Stimulated activated CD4-positive, alpha-beta T cell treated with anti-CD3 and anti-CD28 coated beads, Interleukin-1b, Interleukin-23, amount 100 ng/mL, for 24 hours (primary cell): ENCODE results near the gene TTC7B.

Experiments
- DNase-seq, 4 experiments: peaks; one replicate each; pipeline ENCODE4 v3.0.0-alpha.2; 2020; ENCODE audit warnings: low read depth in 4 of 4, low spot score in 1 of 4

Gene TTC7B

GRCh38 chr14:90517076-90517841 lies 299.0 kb downstream of the TTC7B start:
- DNase-seq = no peak

DNA sequence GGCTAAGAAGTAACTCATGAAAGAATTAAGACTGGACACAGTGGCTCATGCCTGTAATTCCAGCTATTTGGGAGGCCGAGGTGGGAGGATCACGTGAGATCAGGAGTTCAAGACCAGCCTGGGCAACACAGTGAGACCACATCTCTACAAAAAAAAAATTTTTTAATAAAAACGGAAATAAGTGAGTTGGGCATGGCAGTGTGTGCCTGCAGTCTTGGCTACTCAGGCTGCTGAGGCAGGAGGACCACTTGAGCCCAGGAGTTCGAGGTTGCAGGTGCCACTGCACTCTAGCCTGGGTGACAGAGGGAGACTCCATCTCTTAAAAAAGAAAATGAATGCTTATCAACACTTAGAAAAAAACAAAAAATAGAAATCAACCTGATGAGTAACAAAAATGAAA lies 301.7 kb downstream of the TTC7B start:
- DNase-seq = no peak

DNA sequence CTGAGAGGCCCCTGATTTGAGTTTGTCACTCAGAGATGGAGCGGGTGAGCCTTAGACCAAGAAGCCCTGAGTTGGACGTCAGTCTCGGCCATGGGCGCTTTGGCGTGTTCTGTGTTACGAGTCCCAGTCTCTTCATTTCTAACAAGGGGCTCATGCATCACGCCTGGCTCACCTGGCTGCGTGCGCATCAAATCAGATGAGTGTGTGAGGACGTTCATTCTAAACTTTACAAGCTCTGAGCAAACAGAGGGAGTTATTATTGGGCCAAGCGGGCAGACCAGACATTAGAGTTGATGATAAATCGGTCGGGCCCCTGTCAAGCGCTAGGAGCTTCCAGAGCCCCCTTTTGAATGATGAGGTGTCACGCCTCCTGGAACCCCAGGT lies 302.2 kb downstream of the TTC7B start:
- no peak for DNase-seq

GRCh38 chr14:90513161-90514014 lies 302.8 kb downstream of the TTC7B start:
- no peak for DNase-seq

- no peak for DNase-seq
These were observed 303.8 kb downstream of the TTC7B start for GRCh38 chr14:90512329-90512991.

DNA sequence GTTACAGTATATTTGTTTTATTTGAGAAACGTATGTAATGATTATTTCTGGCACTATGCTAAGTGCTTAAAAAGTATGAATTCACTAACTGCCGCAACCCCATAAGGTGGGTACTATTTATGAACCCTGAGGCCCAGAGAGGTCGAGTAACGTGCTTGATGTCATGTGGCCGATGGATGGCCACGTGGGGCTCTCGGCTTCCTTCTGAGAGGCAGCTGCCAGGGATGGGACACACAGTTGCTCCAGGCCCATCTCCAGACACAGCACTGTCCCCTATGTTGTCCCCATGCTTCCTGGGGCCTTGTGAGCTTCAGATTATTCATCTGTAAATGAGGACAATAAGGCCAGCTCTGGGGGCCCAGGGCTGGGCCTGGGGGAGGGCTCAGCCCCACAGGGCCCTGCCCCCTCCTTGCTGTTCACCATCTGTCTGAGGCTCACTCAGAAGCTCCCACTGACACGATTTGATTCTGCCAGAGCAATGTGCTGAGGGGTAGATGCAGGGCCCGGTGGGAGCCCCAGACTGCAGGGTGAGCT lies 304.4 kb downstream of the TTC7B start:
- DNase-seq = no peak

DNA sequence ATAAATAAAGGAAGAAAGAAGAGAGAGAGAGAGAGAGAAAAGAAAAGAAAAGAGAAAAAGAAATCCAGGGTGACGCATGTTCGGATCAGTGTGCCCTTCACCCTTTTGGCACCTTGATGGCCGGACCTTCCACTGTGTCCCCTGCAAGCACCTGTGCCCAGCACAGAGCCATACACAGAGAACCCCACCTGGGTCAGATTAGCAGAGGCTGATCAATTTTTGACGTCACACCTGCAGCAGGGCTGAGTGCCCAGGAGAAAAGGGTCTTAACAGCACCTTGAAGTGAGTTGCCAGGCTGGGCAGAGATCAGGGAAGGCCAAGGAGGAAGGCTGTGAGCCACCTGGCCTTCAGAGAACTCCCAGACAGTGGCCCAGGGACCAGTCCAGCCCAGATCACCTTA lies 305.0 kb downstream of the TTC7B start:
- no peak for DNase-seq

GRCh38 chr14:90510159-90510558 lies 306.1 kb downstream of the TTC7B start:
- DNase-seq = no peak

DNA sequence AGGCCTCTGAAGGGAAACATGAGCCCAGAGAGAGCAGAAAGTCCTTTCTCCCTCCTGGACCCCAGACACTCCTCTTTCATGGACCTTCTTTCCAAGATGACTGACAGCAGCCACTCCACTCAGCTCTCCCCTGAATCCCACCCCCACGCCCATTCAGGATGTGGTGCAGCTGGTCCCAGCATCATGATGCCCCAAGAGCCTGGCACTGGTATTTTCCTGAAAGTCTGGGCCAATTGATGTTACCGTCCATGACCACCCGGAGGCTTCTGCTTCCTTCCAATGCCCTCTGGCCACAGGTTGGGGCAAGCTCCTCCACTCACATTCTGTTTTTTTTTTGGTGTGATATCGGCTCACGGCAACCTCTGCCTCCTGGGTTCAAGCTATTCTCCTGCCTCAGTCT lies 306.8 kb downstream of the TTC7B start:
- DNase-seq = no peak

DNA sequence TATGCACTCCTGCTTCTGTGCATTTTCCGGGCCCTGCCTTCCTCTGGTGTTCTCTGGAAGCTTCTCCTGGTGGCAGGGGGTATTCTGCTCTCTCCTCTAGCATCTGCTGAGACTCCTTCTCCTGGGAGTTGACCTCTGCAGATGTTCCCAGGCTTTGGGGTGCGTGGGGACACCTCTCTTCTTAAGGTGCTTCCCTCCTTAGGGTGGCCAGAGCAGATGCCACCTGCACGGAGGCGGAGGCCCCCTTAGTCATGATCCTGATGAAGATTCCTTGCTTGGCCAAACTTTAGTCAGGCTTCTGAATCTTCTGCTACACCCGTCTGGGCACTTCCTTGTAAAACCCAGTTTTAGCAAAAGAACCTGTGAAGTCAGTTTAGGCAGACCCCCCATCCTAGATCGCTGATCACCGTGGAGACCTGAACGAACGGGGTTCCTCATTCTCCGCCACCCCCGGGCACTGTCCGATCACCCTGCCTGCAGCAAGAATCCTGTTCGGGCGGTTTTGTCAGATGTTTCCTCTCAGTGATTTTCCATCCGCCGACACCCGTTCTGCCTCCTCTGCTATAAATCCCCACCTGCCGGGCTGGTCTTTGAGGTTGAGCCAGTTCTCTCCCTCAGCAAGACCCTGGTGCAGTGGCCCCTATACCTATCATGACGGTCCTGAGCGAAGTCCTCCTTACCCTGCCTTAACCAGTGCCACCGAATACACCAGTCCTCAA lies 307.5 kb downstream of the TTC7B start:
- DNase-seq = no peak

DNA sequence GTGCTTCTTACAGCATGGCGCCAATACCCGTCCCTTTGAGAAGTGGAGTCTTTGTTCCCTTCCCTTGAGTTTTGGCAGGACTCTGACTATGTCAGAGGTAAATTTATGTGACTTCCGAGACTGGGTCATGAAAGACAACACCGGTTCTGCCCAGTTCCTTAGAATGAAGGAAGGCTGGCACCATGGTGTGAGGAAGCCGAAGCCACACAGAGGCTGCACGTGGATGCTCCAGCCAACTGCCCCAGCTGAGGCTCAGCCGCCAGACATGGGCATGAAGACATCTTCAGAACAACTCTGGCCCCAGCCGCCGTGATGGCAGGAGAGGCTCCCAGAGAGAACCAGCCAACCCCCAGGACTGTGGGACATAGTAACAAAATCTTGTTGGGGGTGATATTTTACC lies 308.2 kb downstream of the TTC7B start:
- DNase-seq = no peak

DNA sequence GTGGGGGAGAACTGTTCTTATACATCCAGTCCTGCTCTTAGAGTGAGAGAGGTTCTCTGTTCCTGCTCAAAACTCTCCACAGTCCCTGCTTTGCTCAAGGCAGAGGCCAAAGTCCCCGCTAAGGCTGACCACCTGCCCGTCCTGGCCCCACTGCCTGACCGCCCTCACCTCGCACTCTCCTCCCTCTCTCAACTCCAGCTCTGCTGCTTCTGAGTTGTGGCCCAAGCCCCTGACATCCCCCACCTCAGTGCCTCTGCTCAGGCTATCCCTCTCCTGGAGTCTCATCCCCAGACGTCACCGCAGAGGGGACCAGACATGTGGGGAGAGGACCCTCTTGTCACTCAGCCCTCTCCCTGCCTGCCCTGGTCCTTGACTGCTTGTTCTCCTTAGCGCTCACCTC lies 308.8 kb downstream of the TTC7B start:
- DNase-seq = no peak

DNA sequence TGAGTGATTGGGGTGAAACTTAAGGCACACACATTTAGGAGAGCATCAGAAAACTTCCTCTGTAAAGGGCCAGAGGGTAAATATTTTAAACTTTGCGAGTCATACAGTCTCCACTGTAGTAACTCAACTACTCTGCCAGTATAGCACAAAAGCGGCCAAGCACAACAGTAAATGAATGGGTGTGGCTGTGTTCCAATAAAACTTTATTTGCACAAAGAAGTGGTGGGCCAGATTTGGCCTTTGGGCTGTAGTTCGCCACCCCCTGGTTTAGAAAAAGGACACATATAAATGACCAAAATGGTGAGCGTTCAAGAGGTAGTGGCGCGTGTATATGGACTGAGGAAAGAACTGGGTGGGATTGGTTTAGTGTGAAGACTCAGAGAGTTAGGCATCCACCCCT lies 309.5 kb downstream of the TTC7B start:
- DNase-seq = no peak

- no peak for DNase-seq
These were observed 310.7 kb downstream of the TTC7B start for GRCh38 chr14:90505531-90505930.

DNA sequence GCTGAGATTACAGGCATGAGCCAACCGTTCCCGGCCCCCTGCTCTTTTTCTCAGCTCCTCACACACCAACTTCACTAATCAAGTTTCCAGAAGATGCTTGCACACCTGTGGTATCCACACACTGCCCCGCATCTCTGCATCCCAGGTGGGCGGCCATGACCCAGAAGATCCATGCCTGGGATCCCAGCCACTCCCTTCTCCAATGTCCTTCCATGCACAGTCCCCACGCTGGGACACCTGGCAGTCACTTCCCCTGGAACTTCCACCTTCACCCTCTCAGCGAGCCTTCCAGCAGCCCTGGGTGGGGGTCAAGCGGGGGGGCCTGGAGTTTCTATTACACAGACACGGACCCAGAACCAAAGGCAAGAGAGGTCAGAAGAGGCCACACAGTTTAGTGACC lies 311.6 kb downstream of the TTC7B start:
- DNase-seq = no peak

- no peak for DNase-seq
These were observed 312.6 kb downstream of the TTC7B start for GRCh38 chr14:90503582-90503981.

- no peak for DNase-seq
These were observed 313.5 kb downstream of the TTC7B start for GRCh38 chr14:90502760-90503159.

DNA sequence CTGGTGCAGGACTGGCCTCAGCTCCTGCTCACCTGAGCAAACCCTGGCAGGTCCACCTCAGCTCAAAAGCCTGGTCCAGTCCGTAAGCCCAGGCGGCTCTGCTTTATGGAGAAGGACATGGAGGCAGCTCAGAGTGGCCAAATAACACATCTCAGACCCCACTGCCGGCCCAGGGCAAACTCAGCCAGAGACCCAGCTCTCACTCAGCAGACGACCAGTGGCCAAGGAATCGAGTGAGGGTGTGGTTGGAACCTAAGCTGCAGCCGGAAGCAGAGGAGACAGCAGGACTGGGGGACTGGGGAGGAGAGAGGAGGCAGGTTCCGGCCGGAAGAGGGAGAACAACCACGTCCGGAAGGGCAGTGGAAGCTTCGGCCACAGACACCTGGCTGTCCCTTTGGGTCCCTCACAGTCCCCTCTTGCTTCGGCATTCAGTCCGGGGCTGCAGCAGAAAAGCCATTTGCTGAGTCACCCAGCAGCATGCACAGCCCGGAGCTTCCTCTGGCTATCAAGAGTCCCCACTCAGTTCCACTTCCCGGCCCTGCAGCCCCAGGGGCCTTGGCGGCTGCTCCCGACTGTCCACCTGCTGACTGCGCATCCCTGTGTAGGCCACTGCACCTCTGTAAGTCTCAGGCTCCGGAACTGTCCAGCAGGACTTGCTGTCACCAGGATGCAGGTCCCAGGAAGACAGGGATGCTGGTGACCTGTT lies 315.4 kb downstream of the TTC7B start:
- no peak for DNase-seq

DNA sequence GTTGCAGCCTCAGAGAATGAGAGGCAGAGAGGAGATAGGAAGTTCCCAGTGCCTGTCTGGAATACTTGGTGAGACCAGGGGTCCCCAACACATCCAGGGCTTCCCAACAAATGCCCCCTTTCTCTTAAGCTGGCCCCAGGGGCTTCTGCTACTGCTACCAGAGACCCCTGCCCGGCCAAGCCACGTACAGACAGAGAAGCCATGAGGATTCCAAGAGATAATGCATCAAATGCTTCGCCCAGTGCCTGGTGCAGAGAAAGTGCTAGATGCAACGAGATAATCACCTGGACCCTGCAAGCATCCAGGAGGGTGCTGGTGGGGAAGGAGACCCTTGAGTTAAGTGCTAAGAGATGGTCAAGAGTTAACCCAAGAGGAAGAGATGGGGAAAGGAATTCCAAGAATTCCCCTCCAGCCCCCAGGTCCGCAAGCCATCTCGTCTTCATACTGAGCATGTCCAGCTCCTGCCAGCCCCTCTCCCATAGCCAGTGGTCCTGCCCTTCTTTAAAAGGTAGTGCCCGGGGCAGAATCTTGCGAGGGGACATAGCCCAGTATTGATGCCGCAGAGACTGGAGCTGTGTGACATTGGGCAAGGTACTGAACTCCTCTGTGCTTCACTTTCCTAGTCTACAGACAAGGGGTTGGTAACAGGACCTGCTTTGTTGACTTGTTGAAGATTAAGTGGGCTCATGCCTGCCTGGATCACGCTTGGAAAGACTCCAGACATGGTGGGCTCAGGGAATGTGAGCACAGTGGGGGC lies 316.1 kb downstream of the TTC7B start:
- DNase-seq = no peak

DNA sequence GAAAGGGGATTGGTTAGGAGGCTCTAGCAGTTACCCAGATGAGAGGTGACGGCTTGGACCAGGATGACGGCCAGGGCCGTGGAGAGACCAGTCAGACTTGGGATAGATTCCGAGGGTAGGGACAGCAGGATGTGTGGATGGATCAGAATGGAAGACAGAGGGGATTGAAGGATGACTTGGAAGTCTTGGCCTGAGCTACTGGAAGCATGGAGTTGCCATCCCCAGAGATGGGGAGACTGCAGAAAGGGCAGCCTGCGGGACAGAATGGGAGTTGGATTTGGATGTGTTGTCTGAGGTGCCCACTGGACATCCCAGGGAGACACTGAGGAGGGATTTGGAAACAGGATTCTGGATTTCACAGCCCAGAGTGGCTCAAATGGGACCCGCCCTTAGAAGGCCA lies 317.1 kb downstream of the TTC7B start:
- DNase-seq = no peak
